Uterus (tissue), 2 donors: Measurements from ENCODE around the gene MDFIC.

ENCODE experiments used
- POLR2A ChIP-seq, 2 donors: fragments of 450-650 bp; IDR thresholded peaks; one replicate each; pipeline ENCODE4 v1.6.1; 2016; ENCODE audit warnings: antibody characterized with exemption in 2 of 2, mild to moderate bottlenecking in 1 of 2, moderate library complexity in 1 of 2
- TF ChIP-seq, protein P1 (sequence below), 4 experiments: fragments of 200-600 bp in 2 of 4; fragments of 450-650 bp in 2 of 4; sonication (generic) in 2 of 4; IDR thresholded peaks; one replicate each; pipeline ENCODE4 v1.5.1; 2016 to 2019; ENCODE audit warnings: antibody characterized with exemption in 4 of 4, mild to moderate bottlenecking in 2 of 4, moderate library complexity in 1 of 4

GRCh38 chr7:115024276-115024675 lies 102.4 kb downstream of the MDFIC start:
- TF ChIP-seq, protein P1, sequence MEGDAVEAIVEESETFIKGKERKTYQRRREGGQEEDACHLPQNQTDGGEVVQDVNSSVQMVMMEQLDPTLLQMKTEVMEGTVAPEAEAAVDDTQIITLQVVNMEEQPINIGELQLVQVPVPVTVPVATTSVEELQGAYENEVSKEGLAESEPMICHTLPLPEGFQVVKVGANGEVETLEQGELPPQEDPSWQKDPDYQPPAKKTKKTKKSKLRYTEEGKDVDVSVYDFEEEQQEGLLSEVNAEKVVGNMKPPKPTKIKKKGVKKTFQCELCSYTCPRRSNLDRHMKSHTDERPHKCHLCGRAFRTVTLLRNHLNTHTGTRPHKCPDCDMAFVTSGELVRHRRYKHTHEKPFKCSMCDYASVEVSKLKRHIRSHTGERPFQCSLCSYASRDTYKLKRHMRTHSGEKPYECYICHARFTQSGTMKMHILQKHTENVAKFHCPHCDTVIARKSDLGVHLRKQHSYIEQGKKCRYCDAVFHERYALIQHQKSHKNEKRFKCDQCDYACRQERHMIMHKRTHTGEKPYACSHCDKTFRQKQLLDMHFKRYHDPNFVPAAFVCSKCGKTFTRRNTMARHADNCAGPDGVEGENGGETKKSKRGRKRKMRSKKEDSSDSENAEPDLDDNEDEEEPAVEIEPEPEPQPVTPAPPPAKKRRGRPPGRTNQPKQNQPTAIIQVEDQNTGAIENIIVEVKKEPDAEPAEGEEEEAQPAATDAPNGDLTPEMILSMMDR (IDR thresholded peaks at IDR 0.05) = no peak
- TF ChIP-seq POLR2A (IDR thresholded peaks at IDR 0.05) = no peak
